Lower leg skin (tissue), 3 donors: Measurements from ENCODE around the gene DDX21.

Experiments used
- POLR2A ChIP-seq, 2 donors: fragments of 450-650 bp; IDR thresholded peaks; one replicate each; pipeline ENCODE4 v1.6.1; 2016 to 2017; ENCODE audit warnings: antibody characterized with exemption in 2 of 2, mild to moderate bottlenecking in 1 of 2, moderate library complexity in 1 of 2
- TF ChIP-seq, protein P1 (sequence below), 3 donors: fragments of 450-650 bp; IDR thresholded peaks; one replicate each; pipeline ENCODE4 v1.5.1; 2016; ENCODE audit warnings: antibody characterized with exemption in 3 of 3, mild to moderate bottlenecking in 3 of 3, moderate library complexity in 2 of 3

DNA sequence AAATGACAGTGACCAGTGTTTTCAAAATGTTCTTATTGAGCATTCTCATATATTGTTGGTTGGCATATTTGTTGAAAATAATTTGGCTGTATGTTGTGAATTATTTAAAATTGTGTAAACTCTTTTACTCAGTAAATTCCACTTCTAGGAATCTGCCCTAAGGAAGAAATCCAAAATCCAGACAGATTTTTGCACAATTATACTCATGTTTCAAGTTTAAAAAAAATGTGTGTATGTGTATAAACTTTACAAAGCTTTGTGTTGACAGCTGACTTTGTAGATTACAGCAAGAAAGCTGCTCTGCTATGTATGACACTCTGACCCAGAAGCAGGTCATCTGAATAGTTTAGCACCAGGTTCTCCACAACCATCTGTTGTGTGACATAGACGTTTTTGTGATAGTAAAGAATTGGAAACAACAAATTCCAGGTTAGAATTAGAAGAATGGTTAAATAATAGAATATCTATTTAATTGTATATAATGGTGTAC is 54.2 kb downstream of the DDX21 start:
- no peak for TF ChIP-seq POLR2A (IDR thresholded peaks at IDR 0.05)
- TF ChIP-seq, protein P1, sequence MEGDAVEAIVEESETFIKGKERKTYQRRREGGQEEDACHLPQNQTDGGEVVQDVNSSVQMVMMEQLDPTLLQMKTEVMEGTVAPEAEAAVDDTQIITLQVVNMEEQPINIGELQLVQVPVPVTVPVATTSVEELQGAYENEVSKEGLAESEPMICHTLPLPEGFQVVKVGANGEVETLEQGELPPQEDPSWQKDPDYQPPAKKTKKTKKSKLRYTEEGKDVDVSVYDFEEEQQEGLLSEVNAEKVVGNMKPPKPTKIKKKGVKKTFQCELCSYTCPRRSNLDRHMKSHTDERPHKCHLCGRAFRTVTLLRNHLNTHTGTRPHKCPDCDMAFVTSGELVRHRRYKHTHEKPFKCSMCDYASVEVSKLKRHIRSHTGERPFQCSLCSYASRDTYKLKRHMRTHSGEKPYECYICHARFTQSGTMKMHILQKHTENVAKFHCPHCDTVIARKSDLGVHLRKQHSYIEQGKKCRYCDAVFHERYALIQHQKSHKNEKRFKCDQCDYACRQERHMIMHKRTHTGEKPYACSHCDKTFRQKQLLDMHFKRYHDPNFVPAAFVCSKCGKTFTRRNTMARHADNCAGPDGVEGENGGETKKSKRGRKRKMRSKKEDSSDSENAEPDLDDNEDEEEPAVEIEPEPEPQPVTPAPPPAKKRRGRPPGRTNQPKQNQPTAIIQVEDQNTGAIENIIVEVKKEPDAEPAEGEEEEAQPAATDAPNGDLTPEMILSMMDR (IDR thresholded peaks at IDR 0.05): no peak
